A549 (cell line): Measurements from ENCODE around the gene XPNPEP2.

ENCODE experiments used
- CBX2 ChIP-seq: fragments of 200-600 bp; sonication (generic); IDR thresholded peaks from 2 replicates; pipeline ENCODE4 v1.6.1; 2016; ENCODE audit warnings: low read depth, mild to moderate bottlenecking, borderline replicate concordance
- CHD2 ChIP-seq: fragments of 150-350 bp; IDR thresholded peaks from 2 replicates; pipeline ENCODE4 v1.6.1; 2014; ENCODE audit warnings: low read length; ENCODE audit not compliant: partially characterized antibody
- CTCF ChIP-seq: fragments of >200 bp; sonication (Bioruptor Twin); formaldehyde crosslinking; IDR thresholded peaks from 3 replicates; pipeline ENCODE4 v1.5.1; 2016
- ESRRA ChIP-seq: fragments of 150-350 bp; IDR thresholded peaks from 2 replicates; pipeline ENCODE4 v1.6.1; 2014; ENCODE audit warnings: mild to moderate bottlenecking, low read length, borderline replicate concordance
- KDM1A ChIP-seq: fragments of 200-600 bp; sonication (generic); IDR thresholded peaks from 2 replicates; pipeline ENCODE4 v1.6.1; 2016; ENCODE audit warnings: low read depth, mild to moderate bottlenecking
- POLR2A ChIP-seq: IDR thresholded peaks from 2 replicates; pipeline ENCODE4 v1.6.1; 2012; ENCODE audit warnings: mild to moderate bottlenecking, low read length
- REST ChIP-seq: fragments of 200-600 bp; sonication (generic); IDR thresholded peaks from 2 replicates; pipeline ENCODE4 v1.6.1; 2016; ENCODE audit warnings: antibody characterized with exemption, mild to moderate bottlenecking, moderate library complexity
- ZC3H11A ChIP-seq: fragments of 450-650 bp; IDR thresholded peaks from 2 replicates; pipeline ENCODE4 v1.6.1; 2014; ENCODE audit warnings: antibody characterized with exemption, mild to moderate bottlenecking

- no peak for TF ChIP-seq POLR2A
- TF ChIP-seq REST = no peak
- TF ChIP-seq CTCF = no peak
- TF ChIP-seq CHD2 = no peak
- TF ChIP-seq CBX2 = no peak
- TF ChIP-seq ESRRA = no peak
- TF ChIP-seq ZC3H11A = no peak
- TF ChIP-seq KDM1A = no peak
Measured at GRCh38 chrX:129800186-129800585, 61.4 kb downstream of the XPNPEP2 start.
